Right lobe of liver (tissue), 4 donors: ENCODE results near the gene EPHA6.

Source experiments
- POLR2A ChIP-seq: fragments of 450-650 bp; IDR thresholded peaks from one replicate; pipeline ENCODE4 v1.6.1; 2017; ENCODE audit warnings: antibody characterized with exemption, mild to moderate bottlenecking
- TF ChIP-seq, protein P1 (sequence below), 4 donors: fragments of 200-600 bp in 3 of 4; fragments of 450-650 bp in 1 of 4; IDR thresholded peaks; one replicate each; pipeline versions ENCODE4 v1.5.1 to v1.8.0; 2016 to 2022; ENCODE audit warnings: antibody characterized with exemption in 4 of 4, mild to moderate bottlenecking in 2 of 4
- donor health status: DM: no; HTN: no; CAD: no.
- donor health status: DM: no; HTN: no; CAD: no.
- donor health status: DM: no; HTN: yes; CAD: no.

DNA sequence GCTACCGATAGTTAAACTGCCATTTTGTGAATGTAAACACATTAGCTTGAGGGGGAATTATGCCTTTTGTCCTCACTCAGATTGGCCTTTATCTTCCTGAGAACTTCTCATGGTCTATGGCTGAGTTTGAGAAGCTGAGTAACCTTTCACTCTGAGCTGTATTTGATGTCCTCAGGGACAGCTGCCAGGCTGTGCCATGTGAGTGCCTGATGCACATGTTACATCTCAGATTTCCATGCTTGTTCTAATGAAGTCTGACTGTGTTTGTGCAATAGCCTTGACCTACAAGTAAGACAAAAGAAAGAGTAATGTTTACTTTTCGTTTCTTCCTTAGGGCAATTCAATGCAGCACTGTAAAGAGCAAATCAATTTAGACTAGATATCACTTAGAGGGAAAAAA, 906.0 kb downstream of the EPHA6 start:
- TF ChIP-seq POLR2A: no peak
- TF ChIP-seq, protein P1, sequence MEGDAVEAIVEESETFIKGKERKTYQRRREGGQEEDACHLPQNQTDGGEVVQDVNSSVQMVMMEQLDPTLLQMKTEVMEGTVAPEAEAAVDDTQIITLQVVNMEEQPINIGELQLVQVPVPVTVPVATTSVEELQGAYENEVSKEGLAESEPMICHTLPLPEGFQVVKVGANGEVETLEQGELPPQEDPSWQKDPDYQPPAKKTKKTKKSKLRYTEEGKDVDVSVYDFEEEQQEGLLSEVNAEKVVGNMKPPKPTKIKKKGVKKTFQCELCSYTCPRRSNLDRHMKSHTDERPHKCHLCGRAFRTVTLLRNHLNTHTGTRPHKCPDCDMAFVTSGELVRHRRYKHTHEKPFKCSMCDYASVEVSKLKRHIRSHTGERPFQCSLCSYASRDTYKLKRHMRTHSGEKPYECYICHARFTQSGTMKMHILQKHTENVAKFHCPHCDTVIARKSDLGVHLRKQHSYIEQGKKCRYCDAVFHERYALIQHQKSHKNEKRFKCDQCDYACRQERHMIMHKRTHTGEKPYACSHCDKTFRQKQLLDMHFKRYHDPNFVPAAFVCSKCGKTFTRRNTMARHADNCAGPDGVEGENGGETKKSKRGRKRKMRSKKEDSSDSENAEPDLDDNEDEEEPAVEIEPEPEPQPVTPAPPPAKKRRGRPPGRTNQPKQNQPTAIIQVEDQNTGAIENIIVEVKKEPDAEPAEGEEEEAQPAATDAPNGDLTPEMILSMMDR (IDR thresholded peaks at IDR 0.05): no peak
